T-helper 2 cell treated with Interferon-gamma antibody and Interleukin-4, amounts not matched to agents 5 μg/mL and 100 μg/mL, for 36 hours (primary cell): ENCODE results near the gene KCNAB1.

Source experiments
- DNase-seq: peaks from one replicate; pipeline ENCODE4 v3.0.0; 2021; ENCODE audit warnings: low spot score
- H3K27ac Mint-ChIP-seq: one replicate; pipeline ENCODE4 v1.8.0; 2021; ENCODE audit warnings: mild to moderate bottlenecking, mixed read lengths
- H3K27me3 Mint-ChIP-seq: one replicate; pipeline ENCODE4 v1.8.0; 2021; ENCODE audit warnings: low read depth, mixed read lengths
- H3K36me3 Mint-ChIP-seq: one replicate; pipeline ENCODE4 v1.8.0; 2021; ENCODE audit warnings: low read depth, mixed read lengths
- H3K4me1 Mint-ChIP-seq: one replicate; pipeline ENCODE4 v1.8.0; 2021; ENCODE audit warnings: low read depth, mixed read lengths
- H3K4me3 Mint-ChIP-seq: one replicate; pipeline ENCODE4 v1.8.0; 2022; ENCODE audit warnings: mild to moderate bottlenecking, moderate library complexity, mixed read lengths
- H3K9me3 Mint-ChIP-seq: one replicate; pipeline ENCODE4 v1.8.0; 2021; ENCODE audit warnings: mixed read lengths

The KCNAB1 gene

GRCh38 chr3:156409694-156410093 lies 289.3 kb downstream of the KCNAB1 start:
- DNase-seq: no peak
- Mint-ChIP-seq H3K27ac (no peak overlapping the region), H3K36me3 (no peaks in the 10 kb centered on the region), H3K27me3 (peaks cover 15% of the 10 kb centered on the region), H3K9me3 (no peaks in the 10 kb centered on the region), H3K4me1 (no peaks in the 10 kb centered on the region), H3K4me3 (no peak overlapping the region)

- no peaks in the 10 kb centered on the region for H3K36me3 Mint-ChIP-seq
- H3K4me3 Mint-ChIP-seq: no peak overlapping the region
- H3K27ac Mint-ChIP-seq: no peak overlapping the region
- H3K27me3 Mint-ChIP-seq: peaks cover 22% of the 10 kb centered on the region
- no peaks in the 10 kb centered on the region for H3K9me3 Mint-ChIP-seq
- H3K4me1 Mint-ChIP-seq: no peaks in the 10 kb centered on the region
- no peak for DNase-seq
Observed at GRCh38 chr3:156412600-156412999, 292.2 kb downstream of the KCNAB1 start.

GRCh38 chr3:156413293-156413892 lies 293.0 kb downstream of the KCNAB1 start:
- no peaks in the 10 kb centered on the region for H3K9me3 Mint-ChIP-seq
- no peaks in the 10 kb centered on the region for H3K36me3 Mint-ChIP-seq
- no peak overlapping the region for H3K4me3 Mint-ChIP-seq
- H3K27me3 Mint-ChIP-seq: peaks cover 22% of the 10 kb centered on the region
- H3K4me1 Mint-ChIP-seq: no peaks in the 10 kb centered on the region
- H3K27ac Mint-ChIP-seq: no peak overlapping the region
- DNase-seq: no peak

- no peak for DNase-seq
- Mint-ChIP-seq H3K36me3 (no peaks in the 10 kb centered on the region), H3K9me3 (no peaks in the 10 kb centered on the region), H3K4me1 (no peaks in the 10 kb centered on the region), H3K27me3 (peaks cover 18% of the 10 kb centered on the region), H3K4me3 (no peak overlapping the region), H3K27ac (no peak overlapping the region)
Observed at GRCh38 chr3:156416846-156417558, 296.6 kb downstream of the KCNAB1 start.

- H3K36me3 Mint-ChIP-seq: no peaks in the 10 kb centered on the region
- H3K9me3 Mint-ChIP-seq: no peaks in the 10 kb centered on the region
- H3K27ac Mint-ChIP-seq: no peak overlapping the region
- no peak overlapping the region for H3K4me3 Mint-ChIP-seq
- DNase-seq: no peak
- peaks cover 15% of the 10 kb centered on the region for H3K27me3 Mint-ChIP-seq
- H3K4me1 Mint-ChIP-seq: no peaks in the 10 kb centered on the region
Observed at GRCh38 chr3:156417559-156418132, 297.3 kb downstream of the KCNAB1 start.

- no peak overlapping the region for H3K4me3 Mint-ChIP-seq
- H3K27me3 Mint-ChIP-seq: peaks cover 14% of the 10 kb centered on the region
- H3K9me3 Mint-ChIP-seq: no peaks in the 10 kb centered on the region
- H3K4me1 Mint-ChIP-seq: no peaks in the 10 kb centered on the region
- no peak overlapping the region for H3K27ac Mint-ChIP-seq
- DNase-seq: no peak
- H3K36me3 Mint-ChIP-seq: no peaks in the 10 kb centered on the region
Observed at GRCh38 chr3:156418428-156418827, 298.1 kb downstream of the KCNAB1 start.

GRCh38 chr3:156421534-156421933 lies 301.2 kb downstream of the KCNAB1 start:
- no peak overlapping the region for H3K4me3 Mint-ChIP-seq
- H3K27ac Mint-ChIP-seq: no peak overlapping the region
- no peak for DNase-seq
- H3K9me3 Mint-ChIP-seq: no peaks in the 10 kb centered on the region
- peaks cover 3% of the 10 kb centered on the region for H3K27me3 Mint-ChIP-seq
- H3K4me1 Mint-ChIP-seq: no peaks in the 10 kb centered on the region
- H3K36me3 Mint-ChIP-seq: no peaks in the 10 kb centered on the region

- Mint-ChIP-seq H3K9me3 (no peaks in the 10 kb centered on the region), H3K4me3 (no peak overlapping the region), H3K4me1 (no peaks in the 10 kb centered on the region), H3K27me3 (peaks cover 3% of the 10 kb centered on the region), H3K36me3 (no peaks in the 10 kb centered on the region), H3K27ac (no peak overlapping the region)
- DNase-seq: no peak
Observed at GRCh38 chr3:156424758-156425157, 304.4 kb downstream of the KCNAB1 start.

- no peak overlapping the region for H3K4me3 Mint-ChIP-seq
Observed at GRCh38 chr3:156425651-156426050, 305.3 kb downstream of the KCNAB1 start.

GRCh38 chr3:156429125-156429524 lies 308.7 kb downstream of the KCNAB1 start:
- H3K4me3 Mint-ChIP-seq: no peak overlapping the region
- no peaks in the 10 kb centered on the region for H3K9me3 Mint-ChIP-seq
- DNase-seq: no peak
- peaks cover 8% of the 10 kb centered on the region for H3K27me3 Mint-ChIP-seq
- H3K27ac Mint-ChIP-seq: no peak overlapping the region
- no peaks in the 10 kb centered on the region for H3K4me1 Mint-ChIP-seq
- no peaks in the 10 kb centered on the region for H3K36me3 Mint-ChIP-seq

More at GRCh38 chr3:156425651-156426050, 305.3 kb downstream of the KCNAB1 start:
- DNase-seq: no peak
- H3K36me3 Mint-ChIP-seq: no peaks in the 10 kb centered on the region
- peaks cover 3% of the 10 kb centered on the region for H3K27me3 Mint-ChIP-seq
- no peaks in the 10 kb centered on the region for H3K9me3 Mint-ChIP-seq
- no peak overlapping the region for H3K27ac Mint-ChIP-seq
- no peaks in the 10 kb centered on the region for H3K4me1 Mint-ChIP-seq

- H3K27ac Mint-ChIP-seq: no peak overlapping the region
- no peak overlapping the region for H3K4me3 Mint-ChIP-seq
- H3K4me1 Mint-ChIP-seq: no peaks in the 10 kb centered on the region
- no peak for DNase-seq
- H3K9me3 Mint-ChIP-seq: no peaks in the 10 kb centered on the region
- H3K27me3 Mint-ChIP-seq: peaks cover 17% of the 10 kb centered on the region
- H3K36me3 Mint-ChIP-seq: no peaks in the 10 kb centered on the region
Observed at GRCh38 chr3:156431334-156432124, 311.2 kb downstream of the KCNAB1 start.

GRCh38 chr3:156432563-156432962 lies 312.2 kb downstream of the KCNAB1 start:
- H3K27ac Mint-ChIP-seq: no peak overlapping the region
- H3K36me3 Mint-ChIP-seq: no peaks in the 10 kb centered on the region
- H3K4me3 Mint-ChIP-seq: no peak overlapping the region
- H3K9me3 Mint-ChIP-seq: no peaks in the 10 kb centered on the region
- no peaks in the 10 kb centered on the region for H3K4me1 Mint-ChIP-seq
- H3K27me3 Mint-ChIP-seq: peaks cover 18% of the 10 kb centered on the region
- no peak for DNase-seq

- Mint-ChIP-seq H3K4me1 (no peaks in the 10 kb centered on the region), H3K9me3 (no peaks in the 10 kb centered on the region), H3K27me3 (peaks cover 18% of the 10 kb centered on the region), H3K27ac (no peak overlapping the region), H3K36me3 (no peaks in the 10 kb centered on the region), H3K4me3 (no peak overlapping the region)
- DNase-seq: no peak
Observed at GRCh38 chr3:156433138-156433537, 312.8 kb downstream of the KCNAB1 start.

- Mint-ChIP-seq H3K9me3 (no peaks in the 10 kb centered on the region), H3K4me1 (no peaks in the 10 kb centered on the region), H3K27me3 (peaks cover 18% of the 10 kb centered on the region), H3K36me3 (no peaks in the 10 kb centered on the region), H3K4me3 (no peak overlapping the region), H3K27ac (no peak overlapping the region)
- DNase-seq: no peak
Observed at GRCh38 chr3:156433910-156434309, 313.5 kb downstream of the KCNAB1 start.
